GM18519 (cell line): Measurements from ENCODE around the gene PEAR1.
"Not testable (repeated sequence)": the region's sequence is repeated elsewhere in the genome, so short reads cannot be mapped to it uniquely, and the experiment has no call there.

ENCODE experiments used
- ATAC-seq: cut with Tn5 transposase; IDR thresholded peaks from one replicate; pipeline ENCODE4 v1.9.1; 2021; ENCODE audit warnings: mild to moderate bottlenecking, moderate library complexity; ENCODE audit not compliant: unreplicated experiment, low FRiP score

The PEAR1 gene

GRCh38 chr1:156912861-156913808 is 19.6 kb downstream of the PEAR1 start:
- no peak for ATAC-seq

DNA sequence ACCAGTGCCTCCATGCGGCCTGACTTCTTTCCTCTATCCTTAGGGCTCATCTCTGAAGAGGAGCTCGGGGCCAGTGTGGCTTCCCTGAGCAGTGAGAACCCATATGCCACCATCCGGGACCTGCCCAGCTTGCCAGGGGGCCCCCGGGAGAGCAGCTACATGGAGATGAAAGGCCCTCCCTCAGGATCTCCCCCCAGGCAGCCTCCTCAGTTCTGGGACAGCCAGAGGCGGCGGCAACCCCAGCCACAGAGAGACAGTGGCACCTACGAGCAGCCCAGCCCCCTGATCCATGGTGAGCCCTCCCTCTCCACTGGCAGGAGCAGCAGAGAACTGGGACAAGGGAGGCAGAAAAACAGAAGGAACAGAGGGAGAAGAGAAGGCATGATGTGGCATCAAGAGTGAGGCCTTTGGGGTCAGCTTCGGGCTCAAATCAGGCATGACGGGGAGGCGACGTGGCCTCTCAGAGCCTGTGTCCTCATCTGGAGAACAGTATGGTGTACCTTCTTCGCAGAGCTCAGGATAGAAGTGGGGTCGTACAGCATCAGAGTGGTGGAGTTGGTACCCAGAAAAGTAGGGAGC is 20.4 kb downstream of the PEAR1 start:
- ATAC-seq, result no peak

DNA sequence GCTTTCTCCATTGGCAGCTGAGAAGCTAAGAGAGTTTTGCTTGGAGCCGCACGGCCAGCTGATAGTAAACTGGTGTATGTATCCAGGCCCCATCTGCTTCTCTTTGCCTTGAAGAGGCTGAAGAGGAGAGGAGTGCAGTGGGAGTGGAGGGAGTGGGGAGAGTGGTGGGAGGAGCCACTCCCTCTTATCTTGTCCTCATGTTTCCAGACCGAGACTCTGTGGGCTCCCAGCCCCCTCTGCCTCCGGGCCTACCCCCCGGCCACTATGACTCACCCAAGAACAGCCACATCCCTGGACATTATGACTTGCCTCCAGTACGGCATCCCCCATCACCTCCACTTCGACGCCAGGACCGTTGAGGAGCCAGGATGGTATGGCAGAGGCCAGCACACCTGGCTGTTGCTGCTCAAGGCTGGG is 20.9 kb downstream of the PEAR1 start:
- no peak for ATAC-seq

GRCh38 chr1:156920233-156921052 is 26.9 kb downstream of the PEAR1 start, which contains the start of gene LRRC71:
LRRC71 (plus strand) TSS chr1:156920632; CDS start chr1:156920804, 172 bp downstream.
- no peak for ATAC-seq

DNA sequence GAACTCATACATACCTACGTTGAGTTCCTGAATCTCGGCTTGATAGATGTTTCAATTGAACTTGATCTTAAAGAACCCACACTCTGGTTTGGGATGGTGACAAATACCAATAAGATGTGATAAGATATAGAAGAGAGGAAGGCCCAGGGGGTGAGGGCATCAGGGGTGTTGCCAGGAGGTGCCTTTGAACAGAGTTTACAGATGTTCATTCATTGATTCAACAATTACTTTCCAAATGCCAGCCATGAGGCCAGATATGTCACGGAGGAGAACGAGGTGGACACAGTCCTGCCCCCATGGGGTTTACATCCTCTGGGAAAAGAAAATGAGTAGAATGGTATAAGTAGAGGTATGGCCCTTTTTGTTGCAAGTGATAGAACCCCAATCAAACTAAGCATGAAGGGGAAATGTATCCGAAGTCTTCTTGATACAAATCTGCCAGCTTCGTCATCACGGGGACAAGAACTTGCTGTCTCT is 27.6 kb downstream of the PEAR1 start:
- no peak for ATAC-seq

GRCh38 chr1:156922986-156923669 is 29.6 kb downstream of the PEAR1 start:
- ATAC-seq, result no peak

DNA sequence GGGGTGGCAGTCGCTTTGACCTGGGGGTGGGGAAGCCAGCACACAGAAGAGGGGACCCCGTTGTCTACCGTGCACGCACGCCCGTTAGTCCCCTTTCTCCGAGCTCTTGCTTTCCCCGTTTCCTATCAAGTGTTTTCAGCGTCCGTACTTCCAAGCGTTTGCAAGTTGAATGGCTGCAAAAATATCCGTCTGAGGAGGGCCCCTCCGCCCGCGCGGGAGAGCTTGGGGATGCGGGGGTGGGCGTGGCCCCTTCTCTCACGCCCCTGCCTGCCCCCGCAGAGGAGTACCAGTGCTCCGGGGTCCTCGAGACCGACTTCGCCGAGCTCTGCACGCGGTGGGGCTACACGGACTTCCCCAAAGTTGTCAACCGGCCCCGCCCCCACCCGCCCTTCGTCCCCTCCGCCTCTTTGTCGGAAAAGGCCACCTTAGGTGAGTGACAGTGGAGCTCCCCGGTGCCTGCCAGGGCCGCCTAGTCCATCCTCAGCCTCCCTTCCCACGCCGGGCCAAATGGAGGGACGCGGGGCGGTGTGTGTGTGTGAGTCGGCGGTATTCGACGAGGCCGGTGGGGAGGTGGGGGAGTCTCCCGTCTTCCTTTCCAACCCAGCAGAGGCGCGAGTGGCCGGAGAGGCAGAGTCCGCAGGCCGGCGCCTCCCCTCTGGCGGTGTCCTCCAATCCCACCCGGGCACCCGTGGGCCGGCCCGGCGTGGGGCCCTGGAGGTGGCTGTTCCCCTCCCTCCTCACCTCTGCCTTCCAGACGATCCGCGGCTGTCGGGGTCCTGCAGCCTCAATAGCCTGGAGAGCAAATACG is 30.4 kb downstream of the PEAR1 start:
- no peak for ATAC-seq

- no peak for ATAC-seq
These were observed 31.1 kb downstream of the PEAR1 start for GRCh38 chr1:156924478-156925153.

- ATAC-seq, result no peak
These were observed 31.9 kb downstream of the PEAR1 start for GRCh38 chr1:156925154-156926010.

DNA sequence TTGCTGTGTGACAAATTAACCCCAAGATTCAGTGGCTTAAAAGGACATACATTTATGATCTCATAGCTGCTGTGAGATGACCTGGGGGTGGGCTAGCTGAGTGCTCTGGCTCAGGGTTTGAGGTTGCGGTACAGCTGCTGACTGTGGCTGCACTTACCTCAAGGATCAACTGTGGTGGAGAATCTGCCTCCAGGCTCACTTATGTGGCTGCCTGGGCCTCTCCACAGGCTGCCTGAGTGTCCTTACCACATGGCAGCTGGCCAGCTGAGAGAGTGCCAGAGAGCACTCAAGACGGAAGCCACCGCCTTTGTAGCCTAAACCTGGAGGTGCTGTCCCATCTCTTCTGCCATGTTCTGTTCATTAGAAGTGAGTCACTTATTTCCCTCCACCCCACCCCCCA is 32.7 kb downstream of the PEAR1 start:
- no peak for ATAC-seq

DNA sequence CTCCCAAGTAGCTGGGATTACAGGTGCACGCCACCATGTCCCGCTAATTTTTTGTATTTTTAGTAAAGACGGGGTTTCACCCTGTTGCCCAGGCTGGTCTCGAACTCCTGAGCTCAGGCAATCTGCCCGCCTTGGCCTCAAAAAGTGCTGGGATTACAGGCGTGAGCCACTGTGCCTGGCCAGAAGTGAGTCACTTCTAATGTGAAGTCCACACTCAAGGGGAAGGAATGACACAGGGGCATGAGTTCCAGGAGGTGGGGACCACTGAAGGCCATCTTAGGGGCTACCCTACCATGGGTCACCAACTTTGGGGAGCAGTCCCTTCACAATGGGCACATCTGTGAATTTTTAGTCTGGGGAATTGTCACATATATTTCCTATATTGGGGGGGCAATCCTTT is 33.2 kb downstream of the PEAR1 start:
- not testable (repeated sequence) for ATAC-seq

- no peak for ATAC-seq
These were observed 33.9 kb downstream of the PEAR1 start for GRCh38 chr1:156927215-156928042.

DNA sequence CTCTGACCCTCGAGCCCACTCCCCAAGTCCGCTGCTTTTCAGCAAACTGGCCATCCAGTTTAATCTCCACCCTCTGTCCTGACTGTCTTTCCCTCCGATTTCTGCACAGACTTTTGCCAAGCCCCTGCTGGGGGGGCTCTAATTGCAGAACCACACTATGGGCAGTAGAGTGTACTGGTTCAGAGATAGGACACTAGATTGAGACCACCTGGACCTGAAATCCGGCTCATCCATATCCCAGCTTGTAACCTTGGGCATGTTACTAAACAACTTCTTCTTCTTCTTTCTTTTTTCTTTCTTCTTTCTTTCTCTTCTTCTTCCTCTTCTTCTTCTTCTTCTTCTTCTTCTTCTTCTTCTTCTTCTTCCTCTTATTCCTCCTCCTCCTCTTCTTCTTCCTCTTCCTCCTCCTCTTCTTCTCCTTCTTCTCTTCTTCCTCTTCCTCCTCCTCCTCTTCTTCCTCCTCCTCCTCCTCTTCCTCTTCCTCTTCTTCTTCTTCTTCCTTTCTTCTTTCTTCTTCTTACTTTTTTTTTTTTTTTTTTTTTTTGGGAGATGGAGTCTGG is 34.6 kb downstream of the PEAR1 start:
- no peak for ATAC-seq

DNA sequence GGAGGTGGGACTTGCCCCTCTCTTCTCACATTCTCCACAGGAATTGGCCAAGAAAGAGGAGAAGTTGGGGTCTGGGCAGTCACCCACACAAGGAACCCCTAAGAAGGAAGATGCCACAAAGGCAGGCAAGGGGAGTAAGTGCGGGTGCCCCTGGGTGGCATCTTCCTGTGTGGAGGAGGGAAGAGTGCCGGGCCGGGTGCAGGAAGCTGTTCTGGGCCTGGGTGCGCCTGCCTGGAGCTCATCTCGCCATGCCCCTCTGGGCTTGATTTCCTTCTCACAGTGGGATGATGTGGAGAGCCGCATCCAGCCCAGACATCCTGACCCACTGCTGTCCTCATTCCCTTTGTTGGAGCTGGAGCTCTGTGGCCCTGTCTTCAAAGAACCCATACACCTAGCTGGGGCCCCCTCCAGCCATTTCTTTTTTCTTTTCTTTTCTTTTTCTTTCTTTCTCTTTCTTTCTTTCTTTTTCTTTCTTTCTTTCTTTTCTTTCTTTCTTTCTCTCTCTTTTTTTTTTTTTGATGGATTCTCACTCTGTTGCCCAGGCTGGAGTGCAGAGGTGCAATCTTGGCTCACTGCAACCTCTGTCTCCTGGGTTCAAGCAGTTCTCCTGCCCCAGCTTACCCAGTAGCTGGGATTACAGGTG is 36.2 kb downstream of the PEAR1 start:
- no peak for ATAC-seq

DNA sequence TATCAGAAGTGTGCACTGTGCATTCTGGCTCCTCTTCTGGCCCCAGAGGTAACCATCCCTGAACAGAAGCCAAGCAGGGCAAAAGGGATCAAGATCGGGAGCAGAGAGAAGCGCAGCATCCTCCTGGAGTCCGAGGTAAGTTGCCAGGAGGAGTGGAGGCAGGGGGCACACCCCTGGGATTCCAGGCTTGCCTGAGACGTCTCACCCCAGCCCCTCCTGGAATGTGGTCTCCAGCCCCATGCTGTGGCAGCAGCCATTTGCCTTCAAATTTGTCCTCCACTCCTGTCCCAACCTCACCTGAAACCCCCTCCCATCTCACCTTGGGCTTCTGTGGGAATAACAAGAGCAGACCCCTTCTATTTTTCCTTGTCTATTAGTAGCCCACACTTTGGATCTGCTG is 37.0 kb downstream of the PEAR1 start:
- ATAC-seq, result no peak

DNA sequence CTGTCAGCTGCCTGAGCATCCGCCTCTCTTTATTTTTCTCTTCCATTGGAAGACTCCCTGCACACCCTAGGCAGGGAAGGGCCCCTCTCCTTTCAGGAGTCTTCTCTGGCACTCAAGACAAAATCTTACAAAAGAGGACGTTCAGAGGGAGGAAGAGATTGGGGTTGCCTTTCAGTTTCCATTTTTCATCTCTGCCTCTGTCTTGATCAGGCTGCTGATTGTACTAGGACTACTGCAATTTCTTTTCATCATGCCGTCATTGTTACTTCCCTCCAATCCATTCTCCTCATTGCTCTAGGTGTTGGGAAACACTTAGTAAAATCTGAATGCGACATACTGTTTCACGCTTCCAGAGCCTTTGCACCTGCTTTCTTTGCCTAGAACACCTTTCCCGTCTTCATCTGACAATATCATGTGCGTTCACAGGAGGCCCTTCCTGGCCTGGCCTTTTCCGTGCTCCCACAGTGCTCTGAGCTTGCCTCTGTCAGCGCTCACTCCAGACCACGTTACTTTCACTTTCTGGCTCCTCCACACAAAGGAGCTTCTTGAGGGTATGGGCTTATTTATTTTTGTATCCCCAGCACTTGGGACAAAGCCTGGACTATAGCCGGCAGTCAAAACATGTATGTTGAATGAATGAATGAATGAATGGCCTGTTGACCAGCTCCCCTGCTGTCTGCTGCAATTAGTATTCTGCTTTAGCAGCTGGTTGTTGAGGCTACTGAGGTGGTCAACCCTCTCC is 37.9 kb downstream of the PEAR1 start:
- no peak for ATAC-seq
